PC-9 (cell line): ENCODE results near the gene CCDC34. TPM values are rescaled to one million over a fixed set of nuclear protein-coding genes. Genes with fewer than 3 reads are reported as not detected.
A peak's percentile ranks its signal among the peaks of the same experiment; 100 is the strongest.

Experiments
- BruUV-seq: library from RNA; stranded (reverse); fragments of 400-500 nt; replicated peaks from 2 replicates; lab custom pipeline; 2021; lab: Mats Ljungman, UMichigan
- CTCF ChIA-PET: fragments of 300-600 bp; sonication (Branson Sonifier 250); formaldehyde crosslinking; loops from one replicate; lab custom pipeline; 2022; ENCODE audit warnings: antibody characterized with exemption; lab: Charles Lee
- POLR2A ChIA-PET: fragments of 300-600 bp; sonication (Branson Sonifier 250); formaldehyde crosslinking; loops from one replicate; lab custom pipeline; 2022; ENCODE audit warnings: antibody characterized with exemption; ENCODE audit not compliant: unreplicated experiment; lab: Charles Lee
- DNase-seq, 2 experiments: peaks; one replicate each; pipeline versions ENCODE4 v3.0.0 to v3.0.0-alpha.2; 2015 to 2022; ENCODE audit warnings: mixed read lengths in 1 of 2
- H2AFZ ChIP-seq: fragments of 200-600 bp; sonication (generic); 2 replicates; pipeline ENCODE4 v1.8.1; 2017; ENCODE audit warnings: antibody characterized with exemption
- H3F3A ChIP-seq: fragments of 200-600 bp; sonication (generic); 2 replicates; pipeline ENCODE4 v1.8.1; 2017; ENCODE audit warnings: antibody characterized with exemption, mild to moderate bottlenecking, low read depth; ENCODE audit not compliant: insufficient read depth
- H3K27ac ChIP-seq: fragments of 200-600 bp; sonication (generic); 2 replicates; pipeline ENCODE4 v1.6.1; 2016; ENCODE audit warnings: mixed run types
- H3K27me3 ChIP-seq: fragments of 200-600 bp; sonication (generic); 2 replicates; pipeline ENCODE4 v1.6.1; 2016; ENCODE audit warnings: low read depth, mixed run types; ENCODE audit not compliant: insufficient read depth
- H3K36me3 ChIP-seq: fragments of 200-600 bp; sonication (generic); 2 replicates; pipeline ENCODE4 v1.6.1; 2016; ENCODE audit warnings: low read depth, mixed run types
- H3K4me1 ChIP-seq: fragments of 200-600 bp; sonication (generic); replicated peaks from 2 replicates; pipeline ENCODE4 v1.6.1; 2016; ENCODE audit warnings: mixed run types; ENCODE audit not compliant: insufficient read depth
- H3K4me2 ChIP-seq: fragments of 200-600 bp; sonication (generic); 2 replicates; pipeline ENCODE4 v1.6.1; 2017; ENCODE audit warnings: mixed run types
- H3K4me3 ChIP-seq: fragments of 200-600 bp; sonication (generic); 2 replicates; pipeline ENCODE4 v1.6.1; 2016; ENCODE audit warnings: mixed run types
- H3K79me2 ChIP-seq: fragments of 200-600 bp; sonication (generic); 2 replicates; pipeline ENCODE4 v1.6.1; 2017; ENCODE audit warnings: low read depth, mixed run types
- H3K9me2 ChIP-seq: fragments of 200-600 bp; sonication (generic); 2 replicates; pipeline ENCODE4 v1.8.1; 2017; ENCODE audit warnings: mild to moderate bottlenecking; ENCODE audit not compliant: insufficient read depth
- H3K9me3 ChIP-seq: fragments of 200-600 bp; sonication (generic); 2 replicates; pipeline ENCODE4 v1.8.1; 2016; ENCODE audit warnings: low read depth; ENCODE audit not compliant: insufficient read depth
- H4K20me1 ChIP-seq: fragments of 200-600 bp; sonication (generic); 2 replicates; pipeline ENCODE4 v1.8.1; 2017; ENCODE audit not compliant: insufficient read depth
- CTCF ChIP-seq: fragments of 200-600 bp; sonication (generic); conservative IDR thresholded peaks from 2 replicates; pipeline ENCODE4 v1.6.1; 2017; ENCODE audit warnings: mixed run types, antibody characterized with exemption, mild to moderate bottlenecking, moderate library complexity
- EZH2 ChIP-seq: fragments of 200-600 bp; sonication (generic); IDR thresholded peaks from 2 replicates; pipeline ENCODE4 v1.8.0; 2017; ENCODE audit warnings: antibody characterized with exemption, low read depth
- intact Hi-C: fragments of 100-400 bp; cut with micrococcal nuclease; formaldehyde crosslinking; loops from one replicate; pipeline ENCODE4 v1.10.0; 2022; ENCODE audit not compliant: unreplicated experiment
- total RNA-seq: library from RNA; stranded (reverse); gene quantifications from 2 replicates; pipeline ENCODE4 v1.2.3, GENCODE V29; 2021

CCDC34 gene
- total RNA-seq, 1 experiment from 2014 or later, result 33.6 TPM

- DNase-seq, result no peak
- Histone ChIP-seq H3K27ac (peak overlapping the region; percentile 68; the same call in 1 of the 2 replicates), H2AFZ (no peak overlapping the region), H3K9me3 (no peaks in the 10 kb centered on the region), H3K36me3 (no peaks in the 10 kb centered on the region; the same call in 1 of the 2 replicates), H3K4me3 (no peak overlapping the region), H3F3A (peaks cover 50% of the 10 kb centered on the region), H3K4me2 (peak overlapping the region; percentile 59; the same call in 1 of the 2 replicates), H3K79me2 (peaks cover 50% of the 10 kb centered on the region), H3K27me3 (no peaks in the 10 kb centered on the region), H3K4me1 (peaks cover 82% of the 10 kb centered on the region), H4K20me1 (no peaks in the 10 kb centered on the region), H3K9me2 (no peaks in the 10 kb centered on the region)
- CTCF ChIA-PET, result no interaction called here
- no peak for TF ChIP-seq EZH2
- TF ChIP-seq CTCF, result no peak
- intact Hi-C loops, result loop anchor here (10.0 kb wide), 1 partner anchor 180 kb away; no protein-coding TSS in a partner anchor
- POLR2A ChIA-PET, result interaction anchor here (0.6 kb wide), 1 partner anchor 546 kb away, joined by 5 read pairs; no protein-coding TSS in a partner anchor
- BruUV-seq, result no TSS peak
These were observed 31.8 kb upstream of the CCDC34 start for GRCh38 chr11:27394781-27395228.

GRCh38 chr11:27392278-27393114 is 29.5 kb upstream of the CCDC34 start:
- H3K27me3 ChIP-seq, result no peaks in the 10 kb centered on the region
- peaks cover 41% of the 10 kb centered on the region for H3K79me2 ChIP-seq

More at GRCh38 chr11:27392278-27393114, 29.5 kb upstream of the CCDC34 start:
- peaks cover 50% of the 10 kb centered on the region for H3F3A ChIP-seq
- peak; percentile 25 to 88 for DNase-seq
- H3K4me1 ChIP-seq, result peaks cover 75% of the 10 kb centered on the region
- H2AFZ ChIP-seq, result no peak overlapping the region
- H3K4me2 ChIP-seq, result peak overlapping the region; percentile 56
- H3K27ac ChIP-seq, result peak overlapping the region; percentile 66
- CTCF ChIA-PET, result no interaction called here
- POLR2A ChIA-PET, result interaction anchor here (0.6 kb wide), 1 partner anchor 80 kb away, joined by 17 read pairs; the partner anchor contains the start of gene LGR4
- no peaks in the 10 kb centered on the region for H3K9me2 ChIP-seq
- no peak overlapping the region; the same call in 1 of the 2 replicates for H3K4me3 ChIP-seq
- no peak for TF ChIP-seq CTCF
- TF ChIP-seq EZH2, result no peak
- intact Hi-C loops, result loop anchor here (1.0 to 10.0 kb wide), 2 partner anchors 72 to 178 kb away; no protein-coding TSS in a partner anchor
- no peaks in the 10 kb centered on the region for H4K20me1 ChIP-seq
- BruUV-seq, result no TSS peak
- no peaks in the 10 kb centered on the region; the same call in 1 of the 2 replicates for H3K36me3 ChIP-seq
- no peaks in the 10 kb centered on the region for H3K9me3 ChIP-seq
